ENCODE measurements around the gene ITGAE.
"Not testable (repeated sequence)": the region's sequence is repeated elsewhere in the genome, so short reads cannot be mapped to it uniquely, and the experiment has no call there.

ITGAE gene

DNA sequence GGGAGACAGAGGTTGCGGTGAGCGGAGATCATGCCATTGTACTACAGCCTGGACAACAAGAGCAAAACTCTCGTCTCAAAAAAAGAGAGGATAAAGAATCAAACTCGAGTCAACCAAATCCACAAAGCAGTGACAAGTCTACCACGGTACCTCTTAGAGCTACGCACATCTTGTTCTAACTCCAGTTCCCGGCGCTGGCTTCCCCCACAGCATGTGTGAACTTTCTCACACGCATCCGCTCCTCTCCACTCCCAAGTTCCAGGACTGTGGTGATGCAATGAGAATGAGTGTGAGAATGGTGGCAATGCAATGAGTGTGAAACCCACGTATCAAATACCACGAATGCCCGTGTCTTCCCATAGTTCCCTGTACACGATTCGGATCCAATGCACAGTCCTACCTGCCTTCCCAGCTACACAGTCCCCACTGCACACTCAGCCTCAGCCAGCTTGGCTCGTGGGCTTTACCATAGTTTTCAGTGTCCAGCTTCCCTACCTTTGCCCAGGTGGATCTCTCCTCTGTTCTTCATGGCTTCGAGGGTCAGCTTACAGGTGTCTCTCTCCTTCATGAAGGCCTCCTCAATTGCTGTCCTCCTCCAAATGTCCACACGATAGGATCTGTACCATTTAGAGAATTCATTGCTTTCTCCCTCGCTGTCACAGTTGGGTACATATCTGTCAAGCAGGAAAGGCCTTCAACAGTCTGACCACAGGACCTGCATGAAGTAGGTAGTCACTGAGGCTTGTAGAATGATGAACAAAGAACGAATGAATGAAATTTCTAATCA lies 95.9 kb downstream of the ITGAE start:
- TF ChIP-seq, protein P1, sequence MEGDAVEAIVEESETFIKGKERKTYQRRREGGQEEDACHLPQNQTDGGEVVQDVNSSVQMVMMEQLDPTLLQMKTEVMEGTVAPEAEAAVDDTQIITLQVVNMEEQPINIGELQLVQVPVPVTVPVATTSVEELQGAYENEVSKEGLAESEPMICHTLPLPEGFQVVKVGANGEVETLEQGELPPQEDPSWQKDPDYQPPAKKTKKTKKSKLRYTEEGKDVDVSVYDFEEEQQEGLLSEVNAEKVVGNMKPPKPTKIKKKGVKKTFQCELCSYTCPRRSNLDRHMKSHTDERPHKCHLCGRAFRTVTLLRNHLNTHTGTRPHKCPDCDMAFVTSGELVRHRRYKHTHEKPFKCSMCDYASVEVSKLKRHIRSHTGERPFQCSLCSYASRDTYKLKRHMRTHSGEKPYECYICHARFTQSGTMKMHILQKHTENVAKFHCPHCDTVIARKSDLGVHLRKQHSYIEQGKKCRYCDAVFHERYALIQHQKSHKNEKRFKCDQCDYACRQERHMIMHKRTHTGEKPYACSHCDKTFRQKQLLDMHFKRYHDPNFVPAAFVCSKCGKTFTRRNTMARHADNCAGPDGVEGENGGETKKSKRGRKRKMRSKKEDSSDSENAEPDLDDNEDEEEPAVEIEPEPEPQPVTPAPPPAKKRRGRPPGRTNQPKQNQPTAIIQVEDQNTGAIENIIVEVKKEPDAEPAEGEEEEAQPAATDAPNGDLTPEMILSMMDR (IDR thresholded peaks at IDR 0.05; ENCODE audit: borderline replicate concordance, insufficient read depth, low read depth, low read length) = no peak

DNA sequence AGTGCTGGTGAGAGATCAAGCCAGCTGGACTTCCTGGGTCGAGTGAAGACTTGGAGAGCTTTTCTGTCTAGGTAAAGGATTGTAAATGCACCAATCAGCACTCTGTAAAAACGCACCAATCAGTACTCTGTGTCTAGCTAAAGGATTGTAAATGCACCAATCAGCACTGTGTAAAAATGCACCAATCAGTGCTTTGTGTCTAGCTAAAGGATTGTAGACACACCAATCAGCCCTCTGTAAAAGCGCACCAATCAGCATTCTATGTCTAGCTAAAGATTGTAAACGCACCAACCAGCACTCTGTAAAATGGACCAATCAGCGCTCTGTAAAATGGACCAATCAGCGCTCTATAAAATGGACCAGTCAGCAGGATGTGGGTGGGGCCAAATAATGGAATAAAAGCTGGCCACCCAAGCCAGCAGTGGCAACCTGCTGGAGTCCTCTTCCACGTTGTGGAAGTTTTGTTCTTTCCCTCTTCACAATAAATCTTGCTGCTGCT lies 98.9 kb downstream of the ITGAE start:
- H3K4me3 ChIP-seq (ENCODE audit: low read depth, low read length) = not testable (repeated sequence)

More for the DNA sequence above, 95.9 kb downstream of the ITGAE start:
- no peak overlapping the region for H3K4me3 ChIP-seq (ENCODE audit: low read depth, low read length)

DNA sequence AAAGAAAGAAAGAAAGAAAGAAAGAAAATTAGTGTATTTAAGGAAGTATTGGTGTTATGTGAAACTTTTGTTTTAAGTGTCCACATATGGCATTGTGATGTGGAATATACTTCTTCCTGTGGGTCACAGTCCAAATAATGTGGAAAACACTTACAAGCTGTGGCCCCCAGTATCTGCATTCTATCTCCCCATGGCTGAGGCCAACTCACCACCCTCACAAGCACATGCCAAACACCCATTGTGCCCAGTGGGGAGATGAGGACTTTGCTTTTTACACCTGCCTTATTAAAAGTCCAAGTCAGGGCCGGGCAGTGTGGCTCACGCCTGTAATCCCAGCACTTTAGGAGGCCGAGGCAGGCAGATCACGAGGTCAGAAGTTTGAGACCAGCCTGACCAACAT lies 101.0 kb downstream of the ITGAE start:
- H3K4me3 ChIP-seq (ENCODE audit: low read depth, low read length) = no peak overlapping the region
- TF ChIP-seq, protein P1 (IDR thresholded peaks at IDR 0.05; ENCODE audit: borderline replicate concordance, insufficient read depth, low read depth, low read length) = no peak

DNA sequence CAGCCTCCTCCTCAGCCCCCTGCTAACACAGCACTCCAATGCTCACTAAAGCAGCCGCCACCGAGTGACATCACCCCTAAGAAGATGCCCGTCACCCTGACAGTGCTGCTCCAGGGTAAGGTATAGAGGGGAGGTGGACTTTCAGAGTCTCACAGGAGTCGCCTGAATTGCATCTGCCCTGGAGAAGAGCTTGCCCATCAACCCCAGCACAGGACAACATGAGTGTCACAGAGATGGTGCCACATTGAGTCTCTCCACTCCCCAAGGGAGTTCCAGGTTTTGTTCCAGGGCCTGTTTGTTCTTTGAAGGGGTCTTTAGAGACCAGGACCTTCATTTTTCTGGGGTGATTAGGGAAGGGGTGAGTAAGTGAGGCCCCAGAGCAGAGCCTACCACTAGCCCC lies 102.8 kb downstream of the ITGAE start:
- H3K4me3 ChIP-seq (ENCODE audit: low read depth, low read length) = no peak overlapping the region
- TF ChIP-seq, protein P1 (IDR thresholded peaks at IDR 0.05; ENCODE audit: borderline replicate concordance, insufficient read depth, low read depth, low read length) = no peak

DNA sequence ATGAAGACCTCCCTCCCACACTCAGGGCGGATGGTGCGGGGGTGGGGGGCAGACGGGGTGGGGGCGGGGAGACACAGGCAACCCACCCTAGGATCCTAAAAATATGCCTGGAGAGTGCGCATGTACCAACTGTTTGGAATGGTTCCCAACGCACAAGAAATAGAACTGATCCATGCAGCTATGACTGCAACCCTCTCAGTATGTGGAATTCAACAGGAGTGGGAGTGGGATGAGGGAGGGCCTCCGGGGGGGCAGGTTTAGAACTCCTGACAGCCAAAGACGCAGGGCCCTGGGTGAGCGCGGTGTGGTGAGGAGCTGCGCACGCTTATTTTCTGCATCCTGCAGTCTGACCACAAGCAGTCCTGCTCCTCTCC lies 103.9 kb downstream of the ITGAE start:
- H3K4me3 ChIP-seq (ENCODE audit: low read depth, low read length) = no peak overlapping the region
- TF ChIP-seq, protein P1 (IDR thresholded peaks at IDR 0.05; ENCODE audit: borderline replicate concordance, insufficient read depth, low read depth, low read length) = no peak

DNA sequence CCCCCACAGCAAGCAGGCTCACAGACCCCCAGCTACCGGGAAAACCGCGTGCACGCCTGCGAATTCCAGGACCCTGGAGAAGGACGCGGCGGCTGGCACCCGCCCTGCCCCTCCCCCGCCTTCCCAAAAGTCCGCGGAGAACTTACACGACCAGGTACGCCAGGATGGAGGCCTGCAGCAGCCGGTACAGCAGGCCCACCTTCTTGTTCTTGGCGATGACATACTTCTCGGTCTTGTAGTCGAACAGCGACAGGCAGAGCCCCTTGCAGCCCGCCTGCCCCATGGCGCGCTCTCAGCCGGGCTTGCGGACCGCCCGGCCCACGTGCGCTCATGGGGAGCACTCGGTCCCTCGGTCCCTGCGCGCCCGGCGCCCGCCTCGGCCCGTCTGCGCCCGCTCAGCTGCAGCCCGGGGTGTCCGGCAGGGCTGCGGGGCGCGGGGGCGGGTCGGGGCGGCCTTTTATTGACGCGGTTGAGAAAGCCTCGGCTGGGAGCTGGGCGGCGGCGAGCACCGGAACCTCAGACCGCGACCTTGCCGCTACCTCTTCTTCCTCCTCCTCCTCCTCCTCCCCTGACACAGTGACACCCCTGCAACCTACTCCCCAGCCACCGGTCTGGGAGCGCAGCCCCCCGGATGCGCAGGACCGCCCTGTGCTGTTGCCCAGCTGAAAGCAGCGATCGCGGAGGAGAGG lies 105.1 kb downstream of the ITGAE start, which contains the start of gene P2RX5:
Gene P2RX5, minus strand, starts transcription at position 433 of the 689 bp plus-strand sequence. Its CDS starts 150 bp downstream, at position 283.
- TF ChIP-seq, protein P1 (IDR thresholded peaks at IDR 0.05; ENCODE audit: borderline replicate concordance, insufficient read depth, low read depth, low read length) = no peak
- H3K4me3 ChIP-seq (ENCODE audit: low read depth, low read length) = peak within 1 kb of the TSS; percentile 73

DNA sequence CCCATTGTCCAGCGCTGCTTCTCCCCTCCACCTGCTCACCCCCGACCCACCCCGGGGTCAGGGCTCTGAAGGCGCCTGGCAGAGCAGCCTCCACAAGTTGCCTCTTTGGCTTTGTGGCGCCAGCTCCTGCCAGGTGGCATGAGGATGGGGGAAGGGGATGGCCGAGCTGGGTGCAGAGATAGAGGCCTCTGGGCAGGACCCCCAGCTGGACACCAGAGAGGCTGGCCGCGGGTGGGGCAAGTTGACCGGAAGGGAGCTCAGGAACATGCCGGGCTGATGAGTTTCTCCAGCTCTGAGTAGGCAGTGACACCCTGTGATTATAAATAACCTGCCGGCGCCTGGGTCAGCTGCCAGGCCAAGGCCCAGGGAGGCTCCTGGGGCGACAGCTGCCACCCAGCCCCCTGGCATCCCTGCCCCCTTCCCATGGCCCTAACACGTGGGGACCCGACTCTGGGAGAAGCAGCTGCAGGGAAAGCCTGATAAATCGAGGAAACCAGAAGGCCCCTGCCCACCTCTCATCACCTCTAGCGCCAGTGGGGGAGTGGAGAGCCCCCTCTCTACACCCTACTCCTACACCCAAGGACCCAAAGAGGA lies 105.8 kb downstream of the ITGAE start:
- TF ChIP-seq, protein P1 (IDR thresholded peaks at IDR 0.05; ENCODE audit: borderline replicate concordance, insufficient read depth, low read depth, low read length) = no peak
- peak overlapping the region; percentile 73 for H3K4me3 ChIP-seq (ENCODE audit: low read depth, low read length)

All from GM12875 (cell line).